GM13977 (cell line): ENCODE measurements around the gene WDFY4.

ENCODE experiments used
- DNase-seq: peaks from one replicate; pipeline ENCODE4 v3.0.0; 2012; ENCODE audit warnings: low spot score
- in situ Hi-C: fragments of 300-500 bp; cut with MboI; formaldehyde crosslinking; loops from one replicate; pipeline ENCODE4 v1.12.0; 2022; ENCODE audit warnings: low sequenced_read_pairs, low pct_unique_long_range_greater_than_20kb, mixed read lengths, inconsistent platforms; ENCODE audit not compliant: unreplicated experiment
- TF ChIP-seq, protein P1 (sequence below): IDR thresholded peaks from 2 replicates; pipeline ENCODE4 v1.5.1; 2012; ENCODE audit warnings: mild to moderate bottlenecking, control low read depth; ENCODE audit not compliant: insufficient read depth; ENCODE audit errors: extremely low read depth, missing control alignments

WDFY4 gene

DNA sequence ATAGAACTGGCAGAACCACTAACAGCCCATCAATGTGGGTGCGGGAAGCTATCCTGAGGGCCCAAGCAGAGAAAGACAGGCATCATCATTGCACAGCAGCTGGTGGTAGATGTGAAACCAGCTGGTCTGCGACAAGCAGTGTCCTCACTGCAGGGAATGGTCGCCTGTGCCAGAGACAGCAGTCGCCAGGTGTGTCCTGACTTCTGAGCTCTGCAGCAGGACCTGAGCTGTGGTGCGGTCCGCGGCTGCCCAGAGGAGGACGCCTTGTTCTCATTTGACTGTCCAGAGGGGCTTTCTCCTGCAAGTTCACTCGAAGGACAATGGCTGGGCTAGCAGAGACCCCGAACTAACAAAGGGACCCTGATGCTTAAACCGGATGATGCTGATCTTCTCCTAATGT, 157.6 kb downstream of the WDFY4 start:
- in situ Hi-C loops: no loop called here
- TF ChIP-seq, protein P1, sequence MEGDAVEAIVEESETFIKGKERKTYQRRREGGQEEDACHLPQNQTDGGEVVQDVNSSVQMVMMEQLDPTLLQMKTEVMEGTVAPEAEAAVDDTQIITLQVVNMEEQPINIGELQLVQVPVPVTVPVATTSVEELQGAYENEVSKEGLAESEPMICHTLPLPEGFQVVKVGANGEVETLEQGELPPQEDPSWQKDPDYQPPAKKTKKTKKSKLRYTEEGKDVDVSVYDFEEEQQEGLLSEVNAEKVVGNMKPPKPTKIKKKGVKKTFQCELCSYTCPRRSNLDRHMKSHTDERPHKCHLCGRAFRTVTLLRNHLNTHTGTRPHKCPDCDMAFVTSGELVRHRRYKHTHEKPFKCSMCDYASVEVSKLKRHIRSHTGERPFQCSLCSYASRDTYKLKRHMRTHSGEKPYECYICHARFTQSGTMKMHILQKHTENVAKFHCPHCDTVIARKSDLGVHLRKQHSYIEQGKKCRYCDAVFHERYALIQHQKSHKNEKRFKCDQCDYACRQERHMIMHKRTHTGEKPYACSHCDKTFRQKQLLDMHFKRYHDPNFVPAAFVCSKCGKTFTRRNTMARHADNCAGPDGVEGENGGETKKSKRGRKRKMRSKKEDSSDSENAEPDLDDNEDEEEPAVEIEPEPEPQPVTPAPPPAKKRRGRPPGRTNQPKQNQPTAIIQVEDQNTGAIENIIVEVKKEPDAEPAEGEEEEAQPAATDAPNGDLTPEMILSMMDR: no peak

DNA sequence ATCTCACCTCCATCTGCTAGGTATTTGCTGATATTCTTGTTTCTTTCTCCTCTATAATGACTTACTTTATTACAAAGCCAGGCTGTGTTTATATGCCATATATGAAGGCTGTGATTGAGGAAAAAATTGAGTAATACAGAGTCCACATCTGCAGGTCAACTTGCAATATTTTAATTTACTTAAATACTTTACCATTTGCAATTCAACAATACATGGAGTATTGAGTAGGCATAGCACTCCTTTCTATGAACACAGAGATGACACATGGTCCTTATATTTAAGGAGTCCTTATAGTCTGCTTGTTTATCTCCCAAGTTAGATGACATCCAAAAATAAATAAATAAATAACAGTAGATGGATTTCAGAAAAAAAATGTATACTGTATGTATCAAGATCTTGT, 158.5 kb downstream of the WDFY4 start:
- in situ Hi-C loops: no loop called here
- DNase-seq: no peak
- TF ChIP-seq, protein P1: no peak

More for the DNA sequence above, 157.6 kb downstream of the WDFY4 start:
- no peak for DNase-seq

DNA sequence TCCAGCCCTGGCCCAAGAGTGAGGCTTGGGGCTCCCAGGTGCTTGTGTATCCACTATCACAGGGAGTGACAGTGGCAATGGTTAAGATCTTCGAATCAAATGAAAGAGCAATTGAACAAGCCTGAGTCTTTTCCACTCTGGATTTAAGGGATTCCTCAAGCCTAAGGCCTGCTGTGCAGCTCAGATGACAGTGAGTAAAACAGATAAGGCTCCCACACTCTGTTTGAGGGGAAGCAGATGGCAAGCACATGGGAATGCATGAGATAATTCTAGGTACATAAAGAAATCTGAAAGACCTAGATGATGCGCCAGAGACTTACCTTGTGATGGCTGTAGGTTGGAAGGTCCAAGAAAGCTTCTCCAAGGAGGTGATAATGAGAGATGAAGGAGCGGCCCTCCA, 159.9 kb downstream of the WDFY4 start:
- in situ Hi-C loops: no loop called here
- TF ChIP-seq, protein P1: no peak
- DNase-seq: no peak

DNA sequence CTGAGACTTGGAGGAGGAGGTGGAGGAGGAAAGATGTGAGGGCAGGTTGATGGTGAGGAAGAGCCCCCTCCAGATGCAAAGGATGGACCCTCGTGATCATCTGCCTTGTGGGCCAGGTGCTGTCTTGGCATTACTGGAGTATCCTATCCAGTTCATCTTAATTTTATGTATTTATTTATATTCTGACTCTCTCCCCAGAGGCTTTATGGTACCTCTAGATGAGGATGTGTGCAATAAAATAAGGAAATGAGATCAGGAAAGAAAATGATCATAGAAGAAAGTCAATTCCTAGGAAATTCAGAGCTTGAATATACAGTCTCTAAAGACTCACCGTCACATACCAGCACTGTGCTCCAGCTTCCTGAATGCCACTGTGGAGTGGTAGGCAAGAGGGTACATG, 160.8 kb downstream of the WDFY4 start:
- TF ChIP-seq, protein P1: no peak
- no peak for DNase-seq
- in situ Hi-C loops: no loop called here

DNA sequence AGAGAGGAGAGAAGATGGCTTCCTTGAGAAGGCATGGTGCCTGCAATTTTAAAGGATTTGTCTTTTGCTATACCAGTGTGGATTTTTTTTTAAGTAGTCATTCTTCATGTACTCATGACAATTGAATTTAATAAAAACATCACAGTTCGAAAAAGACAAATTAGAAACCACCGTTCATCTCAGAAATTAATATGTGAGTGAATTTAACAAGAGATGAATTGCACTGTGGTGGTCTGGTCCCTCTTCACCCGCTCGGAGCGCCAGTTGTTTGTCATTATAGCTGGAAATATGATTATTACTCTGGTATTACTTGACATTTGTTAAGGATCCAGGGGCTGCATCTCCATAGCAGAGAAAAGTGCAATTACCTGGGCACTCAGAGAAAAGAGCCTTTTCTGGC, 163.0 kb downstream of the WDFY4 start:
- in situ Hi-C loops: no loop called here
- TF ChIP-seq, protein P1: no peak
- no peak for DNase-seq

DNA sequence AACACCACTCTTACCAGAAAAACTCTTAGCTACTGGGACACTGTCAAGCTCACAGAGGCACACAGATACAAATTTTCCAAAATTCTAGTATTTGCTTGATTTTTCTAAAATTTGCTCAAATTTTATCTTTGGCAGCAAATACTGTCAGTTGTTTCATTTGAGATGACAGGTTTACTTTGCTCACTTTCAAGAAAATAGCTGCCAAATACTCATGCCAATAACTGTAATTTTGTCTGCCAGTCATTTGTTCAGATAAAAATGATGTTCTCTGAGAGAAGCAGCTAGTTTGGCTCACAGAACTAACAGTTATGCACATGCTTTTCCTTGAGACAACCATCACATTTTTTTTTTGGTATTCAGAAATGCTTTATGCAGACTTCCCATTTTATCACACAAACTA, 172.2 kb downstream of the WDFY4 start:
- TF ChIP-seq, protein P1: no peak
- in situ Hi-C loops: no loop called here
- DNase-seq: no peak

DNA sequence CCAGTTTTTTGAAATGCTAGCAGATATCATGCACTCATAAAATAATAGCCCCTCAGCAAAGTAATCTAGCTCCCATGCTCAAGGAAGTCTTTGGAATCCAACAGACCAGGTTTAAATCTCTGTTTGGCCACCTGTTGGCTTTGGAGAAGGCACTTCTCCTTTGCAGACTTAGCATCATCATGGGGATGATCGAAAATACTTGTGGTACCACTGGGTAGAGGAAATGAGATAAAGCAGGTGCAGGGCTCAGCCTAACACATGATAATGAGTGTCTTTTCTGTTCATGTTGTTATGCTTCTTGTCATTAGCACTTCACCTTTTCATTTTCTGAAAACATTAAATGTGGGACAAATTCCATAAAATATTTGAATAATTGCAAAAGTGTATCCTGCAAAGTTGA, 187.6 kb downstream of the WDFY4 start:
- TF ChIP-seq, protein P1: no peak
- in situ Hi-C loops: no loop called here
- DNase-seq: no peak
